ENCODE measurements around the gene VSTM1.

GRCh38 chr19:53991224-53992113, 72.2 kb downstream of the VSTM1 start, which contains the start of gene CACNG6:
- TF ChIP-seq CTCF (conservative IDR thresholded peaks at IDR 0.05) (no peak), EZH2 (IDR thresholded peaks at IDR 0.05; ENCODE audit: low read depth) (no peak)
